NT2/D1 (cell line): ENCODE results near the gene WWC1.
"Not testable (repeated sequence)": the region's sequence is repeated elsewhere in the genome, so short reads cannot be mapped to it uniquely, and the experiment has no call there.

Experiments used
- DNase-seq: peaks from one replicate; pipeline ENCODE4 v3.0.0-alpha.2; 2011; ENCODE audit warnings: low read depth, low spot score
- H3K27me3 ChIP-seq: 2 replicates; pipeline ENCODE4 v1.6.0; 2011; ENCODE audit warnings: mild to moderate bottlenecking; ENCODE audit not compliant: insufficient read length, insufficient read depth
- H3K36me3 ChIP-seq: 2 replicates; pipeline ENCODE4 v1.6.1; 2011; ENCODE audit warnings: mild to moderate bottlenecking, low read length, mixed read lengths; ENCODE audit not compliant: insufficient read depth, insufficient read length
- H3K4me1 ChIP-seq: 2 replicates; pipeline ENCODE4 v1.5.1; 2011; ENCODE audit not compliant: insufficient read depth, insufficient read length
- H3K4me3 ChIP-seq: 2 replicates; pipeline ENCODE4 v1.5.1; 2011; ENCODE audit warnings: low read depth; ENCODE audit not compliant: insufficient read length
- H3K9ac ChIP-seq: 2 replicates; pipeline ENCODE4 v1.6.0; 2011; ENCODE audit warnings: low read depth; ENCODE audit not compliant: insufficient read length
- H3K9me3 ChIP-seq: 2 replicates; pipeline ENCODE4 v1.5.1; 2011; ENCODE audit warnings: mild to moderate bottlenecking, low read length; ENCODE audit not compliant: insufficient read depth
- SUZ12 ChIP-seq: IDR thresholded peaks from 2 replicates; pipeline ENCODE4 v1.6.1; 2011; ENCODE audit not compliant: insufficient read length, insufficient read depth; ENCODE audit errors: extremely low read depth
- YY1 ChIP-seq: IDR thresholded peaks from 2 replicates; pipeline ENCODE4 v1.6.1; 2011; ENCODE audit not compliant: insufficient read length, insufficient read depth
- ZNF274 ChIP-seq: IDR thresholded peaks from 2 replicates; pipeline ENCODE4 v1.6.1; 2011; ENCODE audit warnings: mild to moderate bottlenecking, low read depth, low read length

WWC1 gene

GRCh38 chr5:168304349-168304748, 12.9 kb downstream of the WWC1 start:
- H3K4me1 ChIP-seq, result peaks cover 11% of the 10 kb centered on the region

GRCh38 chr5:168305281-168305680, 13.8 kb downstream of the WWC1 start:
- Histone ChIP-seq H3K9ac (no peak overlapping the region), H3K36me3 (peaks cover 15% of the 10 kb centered on the region), H3K27me3 (no peaks in the 10 kb centered on the region), H3K9me3 (no peaks in the 10 kb centered on the region), H3K4me1 (peaks cover 4% of the 10 kb centered on the region), H3K4me3 (no peak overlapping the region)
- no peak for DNase-seq
- TF ChIP-seq ZNF274, result no peak
- no peak for TF ChIP-seq SUZ12
- TF ChIP-seq YY1, result no peak

More at GRCh38 chr5:168304349-168304748, 12.9 kb downstream of the WWC1 start:
- DNase-seq, result no peak
- Histone ChIP-seq H3K27me3 (no peaks in the 10 kb centered on the region), H3K4me3 (no peak overlapping the region), H3K9ac (no peak overlapping the region), H3K9me3 (no peaks in the 10 kb centered on the region), H3K36me3 (peaks cover 15% of the 10 kb centered on the region)
- TF ChIP-seq ZNF274, result no peak
- TF ChIP-seq SUZ12, result no peak
- TF ChIP-seq YY1, result no peak

GRCh38 chr5:168307022-168307421, 15.6 kb downstream of the WWC1 start:
- TF ChIP-seq YY1, result no peak
- no peak for TF ChIP-seq ZNF274
- no peak for TF ChIP-seq SUZ12
- H3K27me3 ChIP-seq, result no peaks in the 10 kb centered on the region

GRCh38 chr5:168307925-168308584, 16.6 kb downstream of the WWC1 start:
- no peaks in the 10 kb centered on the region for H3K4me1 ChIP-seq
- no peak overlapping the region for H3K4me3 ChIP-seq
- H3K9me3 ChIP-seq, result no peaks in the 10 kb centered on the region
- no peaks in the 10 kb centered on the region for H3K27me3 ChIP-seq
- no peak overlapping the region for H3K9ac ChIP-seq
- TF ChIP-seq ZNF274 (no peak), YY1 (no peak), SUZ12 (no peak)
- no peak for DNase-seq
- H3K36me3 ChIP-seq, result peaks cover 11% of the 10 kb centered on the region

More at GRCh38 chr5:168307022-168307421, 15.6 kb downstream of the WWC1 start:
- H3K9ac ChIP-seq, result no peak overlapping the region
- no peaks in the 10 kb centered on the region for H3K9me3 ChIP-seq
- peaks cover 11% of the 10 kb centered on the region for H3K36me3 ChIP-seq
- H3K4me3 ChIP-seq, result no peak overlapping the region
- H3K4me1 ChIP-seq, result no peaks in the 10 kb centered on the region
- DNase-seq, result no peak

- TF ChIP-seq ZNF274 (no peak), YY1 (no peak), SUZ12 (no peak)
- H3K4me3 ChIP-seq, result no peak overlapping the region
- no peak overlapping the region for H3K9ac ChIP-seq
- DNase-seq, result no peak
- H3K4me1 ChIP-seq, result no peaks in the 10 kb centered on the region
- no peaks in the 10 kb centered on the region for H3K27me3 ChIP-seq
- H3K9me3 ChIP-seq, result no peaks in the 10 kb centered on the region
- H3K36me3 ChIP-seq, result peaks cover 11% of the 10 kb centered on the region
Measured at GRCh38 chr5:168308976-168309598, 17.6 kb downstream of the WWC1 start.

GRCh38 chr5:168310541-168310940, 19.1 kb downstream of the WWC1 start:
- not testable (repeated sequence) for H3K4me1 ChIP-seq, H3K9me3 ChIP-seq, H3K27me3 ChIP-seq, H3K4me3 ChIP-seq, H3K36me3 ChIP-seq, H3K9ac ChIP-seq, DNase-seq

- Histone ChIP-seq H3K9me3 (no peaks in the 10 kb centered on the region), H3K4me3 (no peak overlapping the region), H3K36me3 (peaks cover 12% of the 10 kb centered on the region), H3K4me1 (no peaks in the 10 kb centered on the region), H3K9ac (no peak overlapping the region), H3K27me3 (no peaks in the 10 kb centered on the region)
- TF ChIP-seq SUZ12 (no peak), YY1 (no peak), ZNF274 (no peak)
- DNase-seq, result no peak
Measured at GRCh38 chr5:168311061-168311566, 19.7 kb downstream of the WWC1 start.
